Neural crest cell (in vitro differentiated cells): Measurements from ENCODE around the gene TARS2. TPM values are rescaled to one million over a fixed set of nuclear protein-coding genes. Genes with fewer than 3 reads are reported as not detected.

Experiments used
- DNase-seq: peaks from one replicate; pipeline ENCODE4 v3.0.0; 2021; ENCODE audit warnings: low read depth, mixed read lengths, low spot score
- H3K27ac Mint-ChIP-seq: one replicate; pipeline ENCODE4 v1.8.0; 2021; ENCODE audit warnings: mild to moderate bottlenecking, mixed read lengths; ENCODE audit not compliant: unreplicated experiment
- H3K27me3 Mint-ChIP-seq: 2 replicates; pipeline ENCODE4 v1.8.0; 2021; ENCODE audit warnings: low read depth, mild to moderate bottlenecking, mixed read lengths
- H3K36me3 Mint-ChIP-seq: 2 replicates; pipeline ENCODE4 v1.8.0; 2021; ENCODE audit warnings: low read depth, mild to moderate bottlenecking, mixed read lengths
- H3K4me1 Mint-ChIP-seq: 2 replicates; pipeline ENCODE4 v1.8.0; 2021; ENCODE audit warnings: mixed read lengths
- H3K4me3 Mint-ChIP-seq: one replicate; pipeline ENCODE4 v1.8.0; 2021; ENCODE audit warnings: mild to moderate bottlenecking, mixed read lengths
- H3K9me3 Mint-ChIP-seq: 2 replicates; pipeline ENCODE4 v1.8.0; 2021; ENCODE audit warnings: mixed read lengths
- total RNA-seq: library from RNA; stranded (reverse); gene quantifications from 2 replicates; pipeline ENCODE4 v1.2.1, GENCODE V29; 2021
- TF ChIP-seq, protein P1 (sequence below): fragments of 200-600 bp; sonication (generic); conservative IDR thresholded peaks from 2 replicates; pipeline ENCODE4 v1.5.0; 2021; ENCODE audit warnings: antibody characterized with exemption, mild to moderate bottlenecking

Gene TARS2
- total RNA-seq, 1 donor from 2014 or later: 31.1 TPM

DNA sequence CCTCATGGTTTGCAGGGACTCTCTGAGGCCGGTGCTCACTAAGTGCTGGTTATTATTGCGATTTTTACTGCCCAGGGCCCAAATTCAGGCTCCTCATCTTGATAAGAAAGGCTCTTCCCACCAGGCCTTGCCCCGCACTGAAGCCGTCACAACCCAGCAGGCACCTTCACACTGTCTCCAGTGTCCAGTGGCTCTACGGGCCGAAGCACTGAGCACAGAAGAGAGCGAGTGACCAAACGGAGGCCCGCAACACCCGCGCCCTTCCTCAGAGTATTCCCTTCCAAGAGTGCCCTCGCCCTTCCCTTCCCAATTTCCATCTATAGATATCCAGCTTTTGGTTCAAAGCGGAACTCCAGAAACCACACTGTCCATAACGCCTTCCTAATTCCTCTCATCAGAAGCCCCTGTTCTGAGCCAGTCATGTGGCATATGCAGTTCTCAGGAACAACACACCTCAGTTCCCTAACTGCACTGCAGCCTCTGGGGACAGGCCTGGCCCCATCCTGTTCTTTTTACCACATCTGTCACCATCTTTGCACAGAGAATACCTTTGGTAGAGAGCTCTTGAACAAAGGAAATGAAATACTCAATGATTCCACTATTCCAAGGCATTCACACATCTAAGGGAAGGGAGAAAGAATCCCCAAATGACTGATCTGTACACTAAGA is 43.4 kb downstream of the TARS2 start:
- H3K4me3 Mint-ChIP-seq: no peak overlapping the region
- H3K4me1 Mint-ChIP-seq: peaks cover 14% of the 10 kb centered on the region
- H3K36me3 Mint-ChIP-seq: no peaks in the 10 kb centered on the region
- no peaks in the 10 kb centered on the region for H3K27me3 Mint-ChIP-seq
- H3K9me3 Mint-ChIP-seq: no peaks in the 10 kb centered on the region
- TF ChIP-seq, protein P1, sequence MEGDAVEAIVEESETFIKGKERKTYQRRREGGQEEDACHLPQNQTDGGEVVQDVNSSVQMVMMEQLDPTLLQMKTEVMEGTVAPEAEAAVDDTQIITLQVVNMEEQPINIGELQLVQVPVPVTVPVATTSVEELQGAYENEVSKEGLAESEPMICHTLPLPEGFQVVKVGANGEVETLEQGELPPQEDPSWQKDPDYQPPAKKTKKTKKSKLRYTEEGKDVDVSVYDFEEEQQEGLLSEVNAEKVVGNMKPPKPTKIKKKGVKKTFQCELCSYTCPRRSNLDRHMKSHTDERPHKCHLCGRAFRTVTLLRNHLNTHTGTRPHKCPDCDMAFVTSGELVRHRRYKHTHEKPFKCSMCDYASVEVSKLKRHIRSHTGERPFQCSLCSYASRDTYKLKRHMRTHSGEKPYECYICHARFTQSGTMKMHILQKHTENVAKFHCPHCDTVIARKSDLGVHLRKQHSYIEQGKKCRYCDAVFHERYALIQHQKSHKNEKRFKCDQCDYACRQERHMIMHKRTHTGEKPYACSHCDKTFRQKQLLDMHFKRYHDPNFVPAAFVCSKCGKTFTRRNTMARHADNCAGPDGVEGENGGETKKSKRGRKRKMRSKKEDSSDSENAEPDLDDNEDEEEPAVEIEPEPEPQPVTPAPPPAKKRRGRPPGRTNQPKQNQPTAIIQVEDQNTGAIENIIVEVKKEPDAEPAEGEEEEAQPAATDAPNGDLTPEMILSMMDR: no peak
- no peak overlapping the region for H3K27ac Mint-ChIP-seq
- no peak for DNase-seq

DNA sequence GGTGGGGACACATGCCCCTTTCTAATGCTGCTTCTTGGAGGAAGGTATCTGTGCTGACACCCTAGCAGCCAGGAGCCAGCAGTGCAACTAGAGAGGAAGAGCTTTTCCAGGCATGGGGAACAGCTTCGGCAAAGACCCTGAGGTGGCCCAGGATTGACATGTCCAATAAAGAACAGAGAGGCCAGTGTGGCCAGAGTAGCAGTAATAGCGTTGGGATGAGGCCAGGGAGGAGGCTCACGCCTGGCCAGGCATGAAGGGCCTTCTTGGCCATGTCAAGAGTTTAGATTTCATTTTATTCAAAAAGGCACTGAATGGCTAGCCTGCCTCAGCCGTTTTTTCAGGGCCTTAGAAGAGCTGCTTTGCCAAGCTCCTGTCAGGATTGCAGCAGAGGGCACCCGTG is 45.6 kb downstream of the TARS2 start:
- H3K9me3 Mint-ChIP-seq: no peaks in the 10 kb centered on the region
- no peak for DNase-seq
- peak overlapping the region; percentile 2 for H3K4me3 Mint-ChIP-seq
- TF ChIP-seq, protein P1: peak; percentile 19
- no peak overlapping the region for H3K27ac Mint-ChIP-seq
- no peaks in the 10 kb centered on the region for H3K27me3 Mint-ChIP-seq
- peaks cover 14% of the 10 kb centered on the region for H3K4me1 Mint-ChIP-seq
- no peaks in the 10 kb centered on the region for H3K36me3 Mint-ChIP-seq

DNA sequence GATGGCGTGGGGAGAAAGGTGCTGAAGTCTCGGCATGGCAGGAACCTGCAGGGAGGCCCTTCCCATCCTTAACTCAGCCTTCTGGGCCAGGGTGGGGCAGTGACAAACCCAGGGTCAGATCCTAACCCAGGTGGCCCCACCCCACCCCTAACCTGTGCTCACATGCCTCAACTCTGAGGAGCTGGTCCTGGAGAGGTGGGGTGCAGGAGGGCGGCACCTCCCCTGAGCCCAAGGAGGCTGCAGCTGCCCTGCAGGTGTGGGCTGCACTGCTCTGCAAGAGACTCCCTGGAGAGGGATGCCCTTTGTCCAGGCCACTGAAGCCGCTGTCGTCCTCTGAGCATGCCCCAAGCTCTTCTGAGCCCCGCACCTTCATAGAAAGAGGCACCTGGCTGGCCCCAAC is 46.8 kb downstream of the TARS2 start:
- TF ChIP-seq, protein P1: no peak
- no peak for DNase-seq
- Mint-ChIP-seq H3K4me3 (no peak overlapping the region), H3K9me3 (no peaks in the 10 kb centered on the region), H3K4me1 (peaks cover 25% of the 10 kb centered on the region), H3K27me3 (no peaks in the 10 kb centered on the region), H3K36me3 (no peaks in the 10 kb centered on the region), H3K27ac (no peak overlapping the region)

DNA sequence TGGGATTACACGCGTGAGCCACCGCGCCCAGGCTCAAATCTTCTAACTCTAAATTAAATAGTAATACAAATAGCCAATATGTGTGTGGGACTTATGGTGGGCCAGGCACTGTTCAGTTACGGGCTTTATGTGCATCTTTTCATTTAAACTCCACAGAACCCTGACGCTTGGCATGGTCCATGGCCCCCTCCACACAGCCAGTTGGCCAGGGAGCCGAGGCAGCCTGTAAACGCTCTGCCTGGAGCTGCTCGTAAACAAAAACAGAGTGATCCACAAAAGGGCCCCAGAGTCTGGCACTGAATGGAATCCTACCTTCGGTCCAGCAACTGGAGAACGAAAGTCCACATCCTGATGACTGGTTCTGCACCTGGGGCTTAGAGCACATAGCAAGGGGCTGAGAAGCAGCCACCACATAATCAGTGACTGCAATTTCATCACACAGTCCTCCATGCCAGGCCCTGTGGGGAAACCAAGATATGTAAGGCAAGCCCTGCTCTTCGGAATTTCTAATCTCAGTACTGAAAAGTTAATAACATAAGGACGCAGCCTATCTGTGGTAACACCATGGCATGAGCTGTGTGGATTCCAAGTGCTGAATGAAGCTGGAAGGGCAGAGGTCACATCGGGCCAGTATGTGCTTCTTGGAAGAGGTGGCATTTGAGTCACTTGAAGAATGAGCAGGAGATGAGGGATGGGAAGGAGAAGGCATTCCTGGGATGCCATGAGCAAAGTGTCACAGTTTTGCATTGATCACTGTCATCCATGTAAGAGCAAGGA is 48.5 kb downstream of the TARS2 start:
- H3K27me3 Mint-ChIP-seq: no peaks in the 10 kb centered on the region
- peaks cover 25% of the 10 kb centered on the region for H3K4me1 Mint-ChIP-seq
- no peak overlapping the region for H3K4me3 Mint-ChIP-seq
- H3K9me3 Mint-ChIP-seq: no peaks in the 10 kb centered on the region
- H3K36me3 Mint-ChIP-seq: no peaks in the 10 kb centered on the region
- no peak overlapping the region for H3K27ac Mint-ChIP-seq
- no peak for DNase-seq
- TF ChIP-seq, protein P1: no peak

DNA sequence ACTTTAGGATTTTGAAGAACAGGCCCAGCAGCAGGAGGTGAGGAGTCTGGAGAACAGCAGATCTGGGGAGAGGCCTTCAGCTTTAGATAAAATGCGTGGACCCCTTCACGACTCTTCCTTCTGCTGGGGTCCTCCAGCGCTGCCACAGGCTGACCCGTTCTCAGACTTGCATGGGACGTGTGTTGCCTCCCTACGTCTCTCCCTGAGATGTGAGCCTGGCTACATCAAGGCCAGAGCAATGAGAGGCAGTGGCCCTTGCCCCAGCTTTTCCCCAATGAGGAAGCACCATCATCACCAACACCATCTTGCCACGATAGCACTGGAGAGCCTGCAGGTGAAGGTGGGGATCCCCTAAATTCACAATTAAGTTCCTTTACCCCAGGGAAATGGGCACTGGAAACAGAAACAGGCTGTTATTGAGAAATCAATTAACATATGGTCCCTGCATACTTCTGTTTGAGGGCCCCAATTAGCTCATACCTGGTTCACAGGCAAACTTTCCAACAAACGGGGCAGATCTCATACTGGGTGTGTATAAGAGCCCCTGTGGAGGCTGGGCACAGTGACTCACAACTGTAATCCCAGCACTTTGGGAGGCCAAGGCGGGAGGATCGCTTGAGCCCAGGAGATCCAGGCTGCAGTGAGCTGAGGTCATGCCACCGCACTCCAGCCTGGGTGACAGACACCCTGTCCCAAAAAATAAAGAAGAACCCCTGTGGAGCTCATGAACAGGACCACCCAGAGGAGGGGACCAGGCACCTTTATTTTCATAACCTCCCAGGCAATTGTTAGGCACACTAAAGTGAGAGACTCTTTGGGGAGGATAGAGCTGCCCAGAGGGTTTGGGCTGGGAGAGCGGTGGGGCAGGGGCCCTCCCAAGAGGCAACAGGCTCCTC is 49.9 kb downstream of the TARS2 start:
- no peak overlapping the region for H3K4me3 Mint-ChIP-seq
- DNase-seq: no peak
- H3K36me3 Mint-ChIP-seq: no peaks in the 10 kb centered on the region
- TF ChIP-seq, protein P1: no peak
- H3K9me3 Mint-ChIP-seq: no peaks in the 10 kb centered on the region
- no peak overlapping the region for H3K27ac Mint-ChIP-seq
- H3K27me3 Mint-ChIP-seq: no peaks in the 10 kb centered on the region
- peaks cover 20% of the 10 kb centered on the region for H3K4me1 Mint-ChIP-seq
